Activated T-helper 1 cell treated with anti-CD3 and anti-CD28 coated beads, Interleukin-2, amount 50 U/mL, for 16 hours (primary cell): ENCODE measurements around the gene GM2A.
"Not testable (repeated sequence)": the region's sequence is repeated elsewhere in the genome, so short reads cannot be mapped to it uniquely, and the experiment has no call there.

ENCODE experiments used
- DNase-seq, 2 donors: peaks; one replicate each; pipeline ENCODE4 v3.0.0-alpha.2; 2020; ENCODE audit warnings: low read depth in 1 of 2, low spot score in 1 of 2

Gene GM2A

GRCh38 chr5:151251001-151251551 is 1.9 kb upstream of the GM2A start:
- peak; percentile 5 to 9 for DNase-seq

DNA sequence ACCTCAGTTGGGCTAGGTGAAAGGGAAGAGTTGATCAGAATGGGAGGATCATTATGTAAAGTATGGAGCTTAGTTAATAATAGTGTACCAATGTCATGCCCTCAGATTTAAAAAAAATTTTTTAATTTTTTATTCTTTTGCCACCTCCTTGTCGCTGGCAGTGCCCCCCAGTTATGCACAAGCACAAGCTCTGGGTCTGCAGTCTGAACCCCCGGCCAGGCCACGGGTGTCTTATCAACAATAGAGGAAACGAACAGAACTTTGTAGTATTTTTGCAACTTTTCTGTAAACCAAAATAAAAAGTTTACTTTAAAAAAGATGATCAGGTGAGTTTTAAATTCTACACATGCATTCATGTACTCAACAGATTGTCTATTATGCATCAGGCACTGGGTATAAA is 1.4 kb upstream of the GM2A start:
- no peak for DNase-seq

- DNase-seq, result no peak
These were observed 593 bp downstream of the GM2A start for GRCh38 chr5:151253605-151253950.

- no peak for DNase-seq
These were observed 1.6 kb downstream of the GM2A start for GRCh38 chr5:151254556-151254955.

- not testable (repeated sequence) for DNase-seq
These were observed 2.0 kb downstream of the GM2A start for GRCh38 chr5:151254990-151255389.

- DNase-seq, result no peak
These were observed 2.8 kb downstream of the GM2A start for GRCh38 chr5:151255621-151256286.

DNA sequence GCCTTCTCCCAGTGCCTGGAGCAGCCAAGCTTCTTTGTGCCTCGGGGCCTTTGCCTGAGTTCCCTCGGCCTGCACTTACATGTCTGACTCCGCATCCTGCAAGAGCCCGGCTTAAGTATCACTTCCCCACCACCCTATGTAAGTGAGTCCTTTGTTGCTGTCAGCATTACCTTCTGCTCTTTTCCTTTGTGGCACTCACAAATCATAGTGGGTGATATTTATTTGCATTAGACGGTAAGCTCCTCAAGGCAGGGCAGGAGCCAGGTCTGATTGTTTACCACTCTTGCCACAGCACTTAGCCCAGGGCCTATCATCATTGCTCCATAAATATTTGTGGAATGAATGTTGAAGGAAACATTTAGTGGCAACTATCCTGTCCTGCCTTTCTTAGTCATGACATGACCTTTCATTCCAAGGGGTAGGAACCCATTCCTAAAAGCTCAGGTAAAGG is 4.8 kb downstream of the GM2A start:
- no peak for DNase-seq

DNA sequence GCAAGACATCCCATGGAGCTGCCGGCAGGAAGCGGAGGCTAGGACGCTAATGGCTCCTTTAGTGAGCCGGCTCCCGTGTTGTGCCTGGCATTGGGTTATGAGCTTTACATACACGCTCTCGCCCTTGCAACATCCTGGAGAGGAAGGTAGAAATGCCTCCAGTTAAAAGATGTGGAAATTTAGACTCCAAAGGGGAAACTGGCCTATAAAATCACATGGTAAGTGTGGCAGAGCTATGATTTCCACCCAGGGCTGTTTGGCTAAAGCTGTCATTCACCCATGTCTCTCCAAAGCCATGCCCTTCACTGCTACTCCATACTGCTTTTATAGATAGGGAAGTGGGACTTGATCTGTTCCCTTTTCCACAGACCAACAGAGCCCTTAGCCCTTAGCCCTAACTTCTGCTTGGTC is 5.2 kb downstream of the GM2A start:
- no peak for DNase-seq

GRCh38 chr5:151258816-151259215 is 5.8 kb downstream of the GM2A start:
- DNase-seq, result no peak

DNA sequence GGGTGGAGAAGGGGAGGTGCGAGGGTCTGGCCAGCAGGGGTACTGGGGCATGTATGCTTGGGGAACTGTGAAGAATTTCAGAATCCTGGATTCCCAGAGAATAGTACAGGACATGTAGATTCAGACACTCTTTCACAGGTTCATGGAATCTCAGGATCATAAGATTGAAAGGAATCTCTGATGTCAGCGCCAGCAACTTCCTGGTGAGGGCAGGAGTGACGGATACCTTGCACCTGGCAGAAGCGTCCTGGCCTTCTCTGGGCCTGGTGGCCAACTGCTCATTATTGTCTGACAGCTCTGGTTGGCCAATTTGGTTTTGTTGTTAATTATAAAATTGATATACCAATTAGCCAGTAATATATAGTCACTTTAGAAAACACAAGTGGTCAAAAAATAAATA is 6.9 kb downstream of the GM2A start:
- no peak for DNase-seq

- DNase-seq, result no peak
These were observed 9.5 kb downstream of the GM2A start for GRCh38 chr5:151262532-151262931.

DNA sequence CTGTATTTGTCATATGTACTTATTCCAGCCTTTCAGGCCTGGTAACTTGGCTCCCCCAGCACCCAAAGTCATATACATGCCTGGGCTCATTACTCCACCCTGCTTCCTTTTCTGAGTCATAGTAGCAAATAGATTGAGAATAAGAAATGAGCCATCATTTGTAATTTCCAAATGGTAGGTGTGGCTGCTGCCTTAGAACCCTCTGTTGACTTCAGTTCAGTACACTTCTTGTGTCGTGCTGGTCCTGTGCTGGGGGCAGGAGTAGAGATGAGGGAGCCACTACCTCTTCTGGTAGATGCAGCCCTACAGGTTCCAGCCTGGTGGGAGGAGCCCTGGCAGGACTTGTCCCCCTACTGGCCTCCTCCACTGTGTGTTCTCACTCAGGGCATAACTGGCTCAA is 11.1 kb downstream of the GM2A start:
- DNase-seq, result no peak

- no peak for DNase-seq
These were observed 14.7 kb downstream of the GM2A start for GRCh38 chr5:151267491-151268260.

- DNase-seq, result no peak
These were observed 17.6 kb downstream of the GM2A start for GRCh38 chr5:151270599-151270998.

DNA sequence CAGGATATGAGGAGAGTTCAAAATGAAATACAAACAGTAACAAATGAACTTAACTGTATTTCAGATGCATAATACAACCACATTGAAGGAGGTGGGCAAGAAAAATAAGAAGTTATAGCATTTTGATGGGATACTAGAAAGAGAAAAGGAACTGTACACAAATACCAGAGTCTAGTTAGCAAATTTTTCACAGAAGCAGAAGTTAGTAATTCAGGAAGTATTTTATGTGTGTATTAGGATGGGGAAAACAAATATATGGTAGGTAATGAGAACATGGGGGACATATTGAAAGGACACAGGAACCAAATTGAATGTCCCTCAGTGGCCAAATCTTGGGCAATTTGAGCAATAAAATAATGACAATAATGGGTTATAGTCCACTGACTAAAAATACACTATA is 18.4 kb downstream of the GM2A start:
- no peak for DNase-seq

GRCh38 chr5:151274666-151275065 is 21.7 kb downstream of the GM2A start:
- no peak for DNase-seq

GRCh38 chr5:151275803-151276202 is 22.8 kb downstream of the GM2A start:
- no peak for DNase-seq

DNA sequence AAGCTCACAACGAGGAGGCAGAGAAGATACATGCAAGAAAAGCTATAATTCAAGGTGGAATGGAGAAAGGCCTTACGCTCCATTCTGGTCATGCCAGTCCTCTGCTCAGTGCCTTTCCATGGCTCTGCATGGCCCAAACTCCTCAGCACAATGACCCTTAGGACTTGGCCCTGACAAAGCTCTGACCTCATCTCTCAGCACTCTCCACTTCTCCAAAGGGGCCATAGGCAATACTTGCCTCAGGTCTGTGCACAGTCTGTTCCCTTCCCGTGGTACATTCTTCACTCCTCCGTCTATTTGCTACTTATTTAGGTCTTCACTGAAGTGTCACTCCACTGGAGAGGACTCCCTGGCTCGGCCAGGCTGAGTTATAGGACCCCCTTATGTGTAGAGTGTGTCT is 25.9 kb downstream of the GM2A start:
- no peak for DNase-seq

GRCh38 chr5:151280443-151280842 is 27.5 kb downstream of the GM2A start:
- no peak for DNase-seq

- DNase-seq, result no peak
These were observed 28.1 kb downstream of the GM2A start for GRCh38 chr5:151281001-151281639.

DNA sequence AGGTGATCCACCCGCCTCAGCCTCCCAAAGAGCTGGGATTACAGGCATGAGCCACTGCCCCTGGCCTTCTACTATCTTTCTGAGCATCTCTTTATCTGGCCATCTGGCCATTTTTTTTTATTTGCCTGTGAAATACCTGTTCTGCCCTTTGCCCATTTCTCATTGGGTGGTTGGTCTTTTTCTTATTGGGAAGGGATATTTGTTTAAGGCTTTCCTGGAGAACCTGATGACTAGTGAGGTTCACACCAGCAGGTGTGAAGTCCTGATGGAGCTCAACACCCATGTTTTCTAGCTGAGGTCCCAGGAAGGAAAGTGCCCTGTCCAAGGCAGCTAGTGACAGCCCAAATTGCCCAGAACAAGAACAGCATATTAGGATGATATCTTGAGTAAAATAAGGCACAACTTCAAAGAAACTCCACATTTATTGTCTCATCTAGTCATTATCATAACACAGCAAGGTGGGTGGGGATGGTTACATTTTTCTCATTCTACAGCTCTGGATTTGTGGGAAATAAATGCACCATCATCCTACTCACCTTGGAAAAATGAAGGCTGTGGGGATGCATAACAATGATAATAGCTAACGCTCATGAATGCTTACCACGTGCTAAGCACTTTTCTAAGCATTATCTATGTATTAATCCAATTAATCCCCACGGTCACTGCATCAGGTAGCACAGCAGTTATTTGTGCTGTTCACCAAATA is 30.3 kb downstream of the GM2A start:
- DNase-seq, result no peak
